Measurements from ENCODE around the gene PARG.

Gene PARG

DNA sequence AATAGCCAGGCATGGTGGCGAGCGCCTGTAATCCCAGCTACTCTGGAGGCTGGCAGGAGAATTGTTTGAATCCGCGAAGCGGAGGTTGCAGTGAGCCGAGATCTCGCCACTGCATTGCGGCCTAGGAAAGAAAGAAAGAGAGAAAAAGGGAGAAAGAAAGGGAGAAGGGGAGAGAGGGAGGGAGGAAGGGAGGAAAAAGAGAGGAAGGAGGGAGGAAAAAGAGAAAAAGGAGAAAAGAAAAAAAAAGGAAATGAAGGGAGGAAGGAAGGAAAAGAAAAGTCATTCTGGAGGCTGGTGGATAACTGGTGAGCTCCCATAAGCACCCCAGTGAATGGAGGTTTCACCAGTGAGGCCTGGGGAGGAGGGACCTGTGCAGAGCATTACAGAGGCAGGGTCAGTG, 172.1 kb downstream of the PARG start:
- no peak overlapping the region for H3K4me3 ChIP-seq (ENCODE audit: low read depth in 1 of 2, low read length in 2 of 2)
- no peaks in the 10 kb centered on the region for H3K36me3 ChIP-seq (ENCODE audit: insufficient read depth, low read length)
- no peaks in the 10 kb centered on the region for H4K20me1 ChIP-seq (ENCODE audit: insufficient read depth, low read length)
- H3K9ac ChIP-seq (ENCODE audit: low read depth, low read length), result no peak overlapping the region
- ATAC-seq (ENCODE audit: insufficient read depth, low read depth) (no peak), DNase-seq (no peak)
- H3K9me3 ChIP-seq (ENCODE audit: insufficient read depth, low read length, severe bottlenecking), result no peaks in the 10 kb centered on the region
- no peak overlapping the region for H3K27ac ChIP-seq (ENCODE audit: low read length)
- H3K79me2 ChIP-seq (ENCODE audit: insufficient read depth, low read length), result no peaks in the 10 kb centered on the region
- H2AFZ ChIP-seq (ENCODE audit: low read depth, low read length), result no peak overlapping the region
- no peak overlapping the region for H3K4me2 ChIP-seq (ENCODE audit: insufficient read depth, low read length)
- H3K27me3 ChIP-seq (ENCODE audit: insufficient read depth, low read length, poor library complexity), result no peaks in the 10 kb centered on the region
- no peaks in the 10 kb centered on the region for H3K4me1 ChIP-seq (ENCODE audit: insufficient read depth, low read length)
- TF ChIP-seq EZH2 (IDR thresholded peaks at IDR 0.05; ENCODE audit: borderline replicate concordance, low read depth, low read length, severe bottlenecking), result no peak
- TF ChIP-seq, protein P1, sequence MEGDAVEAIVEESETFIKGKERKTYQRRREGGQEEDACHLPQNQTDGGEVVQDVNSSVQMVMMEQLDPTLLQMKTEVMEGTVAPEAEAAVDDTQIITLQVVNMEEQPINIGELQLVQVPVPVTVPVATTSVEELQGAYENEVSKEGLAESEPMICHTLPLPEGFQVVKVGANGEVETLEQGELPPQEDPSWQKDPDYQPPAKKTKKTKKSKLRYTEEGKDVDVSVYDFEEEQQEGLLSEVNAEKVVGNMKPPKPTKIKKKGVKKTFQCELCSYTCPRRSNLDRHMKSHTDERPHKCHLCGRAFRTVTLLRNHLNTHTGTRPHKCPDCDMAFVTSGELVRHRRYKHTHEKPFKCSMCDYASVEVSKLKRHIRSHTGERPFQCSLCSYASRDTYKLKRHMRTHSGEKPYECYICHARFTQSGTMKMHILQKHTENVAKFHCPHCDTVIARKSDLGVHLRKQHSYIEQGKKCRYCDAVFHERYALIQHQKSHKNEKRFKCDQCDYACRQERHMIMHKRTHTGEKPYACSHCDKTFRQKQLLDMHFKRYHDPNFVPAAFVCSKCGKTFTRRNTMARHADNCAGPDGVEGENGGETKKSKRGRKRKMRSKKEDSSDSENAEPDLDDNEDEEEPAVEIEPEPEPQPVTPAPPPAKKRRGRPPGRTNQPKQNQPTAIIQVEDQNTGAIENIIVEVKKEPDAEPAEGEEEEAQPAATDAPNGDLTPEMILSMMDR (IDR thresholded peaks at IDR 0.05; ENCODE audit: borderline replicate concordance, extremely low read depth, low read length, poor library complexity, severe bottlenecking), result no peak

DNA sequence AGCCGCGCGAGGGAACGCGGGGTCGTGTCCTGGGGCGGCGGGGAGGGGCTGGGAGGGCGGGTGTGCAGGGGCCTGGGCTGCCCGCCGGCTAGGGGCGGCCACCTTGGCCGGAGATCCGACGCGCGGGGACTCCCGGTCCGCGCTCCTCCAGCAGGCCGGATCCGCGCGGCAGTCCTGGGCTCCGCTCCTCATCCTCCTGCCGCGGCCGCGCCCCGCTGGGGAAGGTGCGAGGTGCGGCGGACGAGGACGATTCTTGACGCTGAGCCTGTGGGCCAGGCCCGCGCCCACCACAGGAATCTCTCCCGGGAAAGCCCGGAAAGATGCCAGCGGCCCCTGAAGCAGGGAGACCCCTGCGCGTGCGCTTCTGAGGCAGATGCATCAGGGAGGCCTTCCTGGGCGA, 173.1 kb downstream of the PARG start:
- H4K20me1 ChIP-seq (ENCODE audit: insufficient read depth, low read length), result no peaks in the 10 kb centered on the region
- H3K4me2 ChIP-seq (ENCODE audit: insufficient read depth, low read length), result no peak overlapping the region
- no peaks in the 10 kb centered on the region for H3K9me3 ChIP-seq (ENCODE audit: insufficient read depth, low read length, severe bottlenecking)
- TF ChIP-seq EZH2 (IDR thresholded peaks at IDR 0.05; ENCODE audit: borderline replicate concordance, low read depth, low read length, severe bottlenecking), result no peak
- TF ChIP-seq, protein P1 (IDR thresholded peaks at IDR 0.05; ENCODE audit: borderline replicate concordance, extremely low read depth, low read length, poor library complexity, severe bottlenecking), result no peak
- H3K79me2 ChIP-seq (ENCODE audit: insufficient read depth, low read length), result no peaks in the 10 kb centered on the region
- no peaks in the 10 kb centered on the region for H3K4me1 ChIP-seq (ENCODE audit: insufficient read depth, low read length)
- no peak overlapping the region for H2AFZ ChIP-seq (ENCODE audit: low read depth, low read length)
- no peak overlapping the region for H3K4me3 ChIP-seq (ENCODE audit: low read depth in 1 of 2, low read length in 2 of 2)
- no peak for ATAC-seq (ENCODE audit: insufficient read depth, low read depth)
- no peak overlapping the region for H3K27ac ChIP-seq (ENCODE audit: low read length)
- H3K27me3 ChIP-seq (ENCODE audit: insufficient read depth, low read length, poor library complexity), result no peaks in the 10 kb centered on the region
- DNase-seq, result no peak
- H3K36me3 ChIP-seq (ENCODE audit: insufficient read depth, low read length), result no peaks in the 10 kb centered on the region
- no peak overlapping the region for H3K9ac ChIP-seq (ENCODE audit: low read depth, low read length)

GRCh38 chr10:49768329-49768728, 173.5 kb downstream of the PARG start:
- Histone ChIP-seq H3K27me3 (ENCODE audit: insufficient read depth, low read length, poor library complexity) (no peaks in the 10 kb centered on the region), H4K20me1 (ENCODE audit: insufficient read depth, low read length) (no peaks in the 10 kb centered on the region), H3K36me3 (ENCODE audit: insufficient read depth, low read length) (no peaks in the 10 kb centered on the region), H2AFZ (ENCODE audit: low read depth, low read length) (no peak overlapping the region), H3K4me3 (ENCODE audit: low read depth in 1 of 2, low read length in 2 of 2) (no peak overlapping the region), H3K27ac (ENCODE audit: low read length) (no peak overlapping the region), H3K9ac (ENCODE audit: low read depth, low read length) (no peak overlapping the region), H3K9me3 (ENCODE audit: insufficient read depth, low read length, severe bottlenecking) (no peaks in the 10 kb centered on the region), H3K4me2 (ENCODE audit: insufficient read depth, low read length) (no peak overlapping the region), H3K4me1 (ENCODE audit: insufficient read depth, low read length) (no peaks in the 10 kb centered on the region), H3K79me2 (ENCODE audit: insufficient read depth, low read length) (no peaks in the 10 kb centered on the region)
- TF ChIP-seq, protein P1 (IDR thresholded peaks at IDR 0.05; ENCODE audit: borderline replicate concordance, extremely low read depth, low read length, poor library complexity, severe bottlenecking), result no peak
- TF ChIP-seq EZH2 (IDR thresholded peaks at IDR 0.05; ENCODE audit: borderline replicate concordance, low read depth, low read length, severe bottlenecking), result no peak
- ATAC-seq (ENCODE audit: insufficient read depth, low read depth) (no peak), DNase-seq (no peak)
